Measurements from ENCODE around the gene PHOSPHO2.
A peak's percentile ranks its signal among the peaks of the same experiment; 100 is the strongest.

The PHOSPHO2 gene, protein sequence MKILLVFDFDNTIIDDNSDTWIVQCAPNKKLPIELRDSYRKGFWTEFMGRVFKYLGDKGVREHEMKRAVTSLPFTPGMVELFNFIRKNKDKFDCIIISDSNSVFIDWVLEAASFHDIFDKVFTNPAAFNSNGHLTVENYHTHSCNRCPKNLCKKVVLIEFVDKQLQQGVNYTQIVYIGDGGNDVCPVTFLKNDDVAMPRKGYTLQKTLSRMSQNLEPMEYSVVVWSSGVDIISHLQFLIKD

DNA sequence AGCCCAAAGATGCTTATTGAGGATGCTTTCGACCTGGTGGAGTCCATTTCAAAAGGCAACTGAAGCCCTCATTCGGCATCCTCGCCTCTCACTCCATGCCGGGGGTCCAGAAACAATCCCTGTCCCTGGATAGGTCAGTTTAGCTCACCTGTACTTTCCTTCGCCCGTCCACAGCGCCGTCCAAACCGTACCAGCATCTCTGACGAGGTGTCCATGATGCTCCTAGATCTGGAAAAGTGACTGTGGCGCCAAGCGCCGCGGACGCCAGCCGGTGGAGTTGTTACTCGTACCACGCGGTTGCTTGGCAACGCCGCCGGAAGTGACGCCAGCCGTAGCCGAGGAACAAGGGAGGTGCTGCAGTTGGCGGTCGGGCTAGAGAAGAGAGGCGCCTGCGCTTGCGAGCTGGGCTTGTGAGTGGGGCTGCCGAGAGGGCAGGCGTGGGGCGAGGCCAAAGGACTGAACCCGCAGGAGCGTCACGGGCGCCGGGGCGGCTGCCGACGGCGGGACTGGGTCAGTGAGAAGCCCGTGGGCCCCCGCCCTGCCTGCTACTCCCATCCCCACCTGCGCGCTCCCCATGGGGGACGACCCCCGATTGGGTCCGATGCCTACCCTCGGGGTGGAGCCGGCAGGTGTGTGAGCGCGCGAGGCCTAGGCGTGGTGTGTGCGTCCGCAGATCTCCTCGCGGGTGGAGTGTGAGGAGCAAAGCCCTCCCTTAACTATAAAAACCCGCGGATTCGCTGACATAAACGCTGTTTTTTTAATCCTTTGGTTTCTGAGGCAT, at the start of gene PHOSPHO2, which contains the start of gene CFAP210:
Gene PHOSPHO2, plus strand, starts transcription at position 357 of the 781 bp plus-strand sequence. CDS start 6,503 bp downstream, outside the sequence.
Gene CFAP210, minus strand, starts transcription at position 293 of the 781 bp plus-strand sequence. Its CDS starts 78 bp downstream, at position 215.
- H3F3A ChIP-seq (ENCODE audit: insufficient read depth, low read length) = 0 out of 2 replicates have a peak, but pooled peaks cover 4% of the 10 kb centered on the region
- DNase-seq = peak; percentile 97
- H3K4me2 ChIP-seq (ENCODE audit: low read depth, low read length) = peak within 1 kb of the TSS; percentile 98
- H3K9ac ChIP-seq (ENCODE audit: low read length) = peak within 1 kb of the TSS; percentile 88
- peak within 1 kb of the TSS; percentile 84 for H3K4me3 ChIP-seq (ENCODE audit: low read length)
- peak within 1 kb of the TSS; percentile 95 for H2AFZ ChIP-seq (ENCODE audit: low read length)
- H3K4me1 ChIP-seq (ENCODE audit: low read length) = peaks cover 5% of the 10 kb centered on the region; the same call in 1 of the 2 replicates
- TF ChIP-seq CTCF (IDR thresholded peaks at IDR 0.05; ENCODE audit: low read length) = no peak
- TF ChIP-seq EZH2 (optimal IDR thresholded peaks at IDR 0.05; ENCODE audit: low read depth, low read length) = no peak
- TF ChIP-seq EZH2phosphoT487 (IDR thresholded peaks at IDR 0.05; ENCODE audit: low read length) = no peak
- H3K79me2 ChIP-seq (ENCODE audit: low read length) = no peaks in the 10 kb centered on the region
- no peaks in the 10 kb centered on the region for H3K9me2 ChIP-seq (replicated peaks; ENCODE audit: insufficient read depth, low read length)
- H3K36me3 ChIP-seq (replicated peaks; ENCODE audit: insufficient read depth, low read length) = no peaks in the 10 kb centered on the region
- no peaks in the 10 kb centered on the region for H3K9me3 ChIP-seq (replicated peaks; ENCODE audit: insufficient read depth, low read length)
- H4K20me1 ChIP-seq (ENCODE audit: insufficient read depth, low read length) = no peaks in the 10 kb centered on the region
- peak within 1 kb of the TSS; percentile 77 for H3K27ac ChIP-seq (ENCODE audit: low read length)
- no peaks in the 10 kb centered on the region for H3K27me3 ChIP-seq (replicated peaks; ENCODE audit: insufficient read depth, low read length)

- H2AFZ ChIP-seq (ENCODE audit: low read length) = no peak overlapping the region
- TF ChIP-seq EZH2phosphoT487 (IDR thresholded peaks at IDR 0.05; ENCODE audit: low read length) (no peak), EZH2 (optimal IDR thresholded peaks at IDR 0.05; ENCODE audit: low read depth, low read length) (no peak), CTCF (IDR thresholded peaks at IDR 0.05; ENCODE audit: low read length) (no peak)
- no peak overlapping the region for H3K4me2 ChIP-seq (ENCODE audit: low read depth, low read length)
- no peaks in the 10 kb centered on the region for H3K9me2 ChIP-seq (replicated peaks; ENCODE audit: insufficient read depth, low read length)
- H3K4me1 ChIP-seq (ENCODE audit: low read length) = no peaks in the 10 kb centered on the region
- H3K79me2 ChIP-seq (ENCODE audit: low read length) = no peaks in the 10 kb centered on the region
- H3K9me3 ChIP-seq (replicated peaks; ENCODE audit: insufficient read depth, low read length) = no peaks in the 10 kb centered on the region
- no peak overlapping the region for H3K9ac ChIP-seq (ENCODE audit: low read length)
- no peak for DNase-seq
- H3K27ac ChIP-seq (ENCODE audit: low read length) = no peak overlapping the region
- no peaks in the 10 kb centered on the region for H4K20me1 ChIP-seq (ENCODE audit: insufficient read depth, low read length)
- no peak overlapping the region for H3K4me3 ChIP-seq (ENCODE audit: low read length)
- no peaks in the 10 kb centered on the region for H3K36me3 ChIP-seq (replicated peaks; ENCODE audit: insufficient read depth, low read length)
- no peaks in the 10 kb centered on the region; the same call in 1 of the 2 replicates for H3F3A ChIP-seq (ENCODE audit: insufficient read depth, low read length)
- no peaks in the 10 kb centered on the region for H3K27me3 ChIP-seq (replicated peaks; ENCODE audit: insufficient read depth, low read length)
These were observed 46.8 kb upstream of the PHOSPHO2 start for GRCh38 chr2:169647496-169647895.

- no peaks in the 10 kb centered on the region for H3K36me3 ChIP-seq (replicated peaks; ENCODE audit: insufficient read depth, low read length)
These were observed 45.0 kb upstream of the PHOSPHO2 start for GRCh38 chr2:169649278-169649677.

More at GRCh38 chr2:169649278-169649677, 45.0 kb upstream of the PHOSPHO2 start:
- H3K4me1 ChIP-seq (ENCODE audit: low read length) = no peaks in the 10 kb centered on the region
- no peak overlapping the region for H3K4me3 ChIP-seq (ENCODE audit: low read length)
- no peak overlapping the region for H3K27ac ChIP-seq (ENCODE audit: low read length)
- H4K20me1 ChIP-seq (ENCODE audit: insufficient read depth, low read length) = no peaks in the 10 kb centered on the region
- no peak overlapping the region for H3K4me2 ChIP-seq (ENCODE audit: low read depth, low read length)
- H3K9ac ChIP-seq (ENCODE audit: low read length) = no peak overlapping the region
- no peaks in the 10 kb centered on the region for H3K9me2 ChIP-seq (replicated peaks; ENCODE audit: insufficient read depth, low read length)
- H2AFZ ChIP-seq (ENCODE audit: low read length) = no peak overlapping the region
- no peaks in the 10 kb centered on the region; the same call in 1 of the 2 replicates for H3F3A ChIP-seq (ENCODE audit: insufficient read depth, low read length)
- TF ChIP-seq EZH2phosphoT487 (IDR thresholded peaks at IDR 0.05; ENCODE audit: low read length) (no peak), EZH2 (optimal IDR thresholded peaks at IDR 0.05; ENCODE audit: low read depth, low read length) (no peak), CTCF (IDR thresholded peaks at IDR 0.05; ENCODE audit: low read length) (no peak)
- no peaks in the 10 kb centered on the region for H3K9me3 ChIP-seq (replicated peaks; ENCODE audit: insufficient read depth, low read length)
- no peak for DNase-seq
- H3K79me2 ChIP-seq (ENCODE audit: low read length) = no peaks in the 10 kb centered on the region
- H3K27me3 ChIP-seq (replicated peaks; ENCODE audit: insufficient read depth, low read length) = no peaks in the 10 kb centered on the region
